Liver (tissue), 3 donors: ENCODE data around the gene FARS2.

ENCODE experiments used
- GABPA ChIP-seq, 2 donors: IDR thresholded peaks in 1 of 2; conservative IDR thresholded peaks in 1 of 2; 2 replicates each; pipeline ENCODE4 v1.6.1; 2016; ENCODE audit warnings: antibody characterized with exemption in 2 of 2, mild to moderate bottlenecking in 1 of 2, moderate library complexity in 1 of 2
- HNF4G ChIP-seq: IDR thresholded peaks from 2 replicates; pipeline ENCODE4 v1.6.1; 2016; ENCODE audit warnings: antibody characterized with exemption
- JUND ChIP-seq, 2 donors: IDR thresholded peaks; 2 replicates each; pipeline ENCODE4 v1.6.1; 2016; ENCODE audit warnings: antibody characterized with exemption in 2 of 2
- RAD21 ChIP-seq, 2 donors: IDR thresholded peaks; 2 replicates each; pipeline ENCODE4 v1.6.1; 2016; ENCODE audit warnings: antibody characterized with exemption in 2 of 2, mild to moderate bottlenecking in 2 of 2
- RXRA ChIP-seq, 2 donors: IDR thresholded peaks; 2 replicates each; pipeline ENCODE4 v1.6.1; 2017 to 2018; ENCODE audit warnings: antibody characterized with exemption in 2 of 2, mild to moderate bottlenecking in 1 of 2
- SP1 ChIP-seq: IDR thresholded peaks from 2 replicates; pipeline ENCODE4 v1.6.1; 2018; ENCODE audit warnings: antibody characterized with exemption, mild to moderate bottlenecking
- TAF1 ChIP-seq: conservative IDR thresholded peaks from 2 replicates; pipeline ENCODE4 v1.6.1; 2016; ENCODE audit warnings: antibody characterized with exemption, mild to moderate bottlenecking
- YY1 ChIP-seq: IDR thresholded peaks from 2 replicates; pipeline ENCODE4 v1.6.1; 2016; ENCODE audit warnings: antibody characterized with exemption, mild to moderate bottlenecking
- TF ChIP-seq, protein P1 (sequence below): IDR thresholded peaks from 2 replicates; pipeline ENCODE4 v1.6.1; 2016; ENCODE audit warnings: antibody characterized with exemption
- TF ChIP-seq, protein P2 (sequence below): fragments of 150-350 bp; IDR thresholded peaks from 2 replicates; pipeline ENCODE4 v1.5.1; 2017; ENCODE audit warnings: improper control_type of control experiment, low read depth, low read length; ENCODE audit not compliant: missing input control
- TF ChIP-seq, protein P3 (sequence below): IDR thresholded peaks from 2 replicates; pipeline ENCODE4 v1.6.1; 2016; ENCODE audit warnings: antibody characterized with exemption, mild to moderate bottlenecking
- TF ChIP-seq, protein P4 (sequence below): IDR thresholded peaks from 2 replicates; pipeline ENCODE4 v1.6.1; 2016; ENCODE audit warnings: antibody characterized with exemption
- TF ChIP-seq, protein P5 (sequence below): IDR thresholded peaks from 2 replicates; pipeline ENCODE4 v1.6.1; 2016; ENCODE audit warnings: antibody characterized with exemption
- donor health status: healthy.
- donor health status: healthy.

DNA sequence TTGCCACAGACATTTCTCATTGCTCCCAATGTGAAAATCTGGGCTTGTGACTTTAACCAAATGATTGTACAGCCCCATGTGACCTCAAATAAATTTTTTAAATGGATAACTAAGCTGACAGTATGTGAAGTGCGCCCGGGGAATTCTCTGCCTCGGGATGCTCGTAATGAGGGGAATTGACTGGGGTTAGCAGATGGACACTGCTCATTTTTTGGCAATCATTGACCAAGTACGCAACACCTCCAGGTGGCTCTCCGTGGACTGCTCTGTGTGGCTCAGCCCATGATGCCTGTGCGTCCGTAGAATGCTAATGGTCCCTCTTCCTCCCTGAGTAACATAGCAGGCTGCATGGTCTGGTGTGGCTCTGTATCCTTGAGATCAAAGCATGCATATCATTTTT is 42.4 kb downstream of the FARS2 start:
- TF ChIP-seq, protein P1, sequence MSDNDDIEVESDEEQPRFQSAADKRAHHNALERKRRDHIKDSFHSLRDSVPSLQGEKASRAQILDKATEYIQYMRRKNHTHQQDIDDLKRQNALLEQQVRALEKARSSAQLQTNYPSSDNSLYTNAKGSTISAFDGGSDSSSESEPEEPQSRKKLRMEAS = no peak
- TF ChIP-seq, protein P2, sequence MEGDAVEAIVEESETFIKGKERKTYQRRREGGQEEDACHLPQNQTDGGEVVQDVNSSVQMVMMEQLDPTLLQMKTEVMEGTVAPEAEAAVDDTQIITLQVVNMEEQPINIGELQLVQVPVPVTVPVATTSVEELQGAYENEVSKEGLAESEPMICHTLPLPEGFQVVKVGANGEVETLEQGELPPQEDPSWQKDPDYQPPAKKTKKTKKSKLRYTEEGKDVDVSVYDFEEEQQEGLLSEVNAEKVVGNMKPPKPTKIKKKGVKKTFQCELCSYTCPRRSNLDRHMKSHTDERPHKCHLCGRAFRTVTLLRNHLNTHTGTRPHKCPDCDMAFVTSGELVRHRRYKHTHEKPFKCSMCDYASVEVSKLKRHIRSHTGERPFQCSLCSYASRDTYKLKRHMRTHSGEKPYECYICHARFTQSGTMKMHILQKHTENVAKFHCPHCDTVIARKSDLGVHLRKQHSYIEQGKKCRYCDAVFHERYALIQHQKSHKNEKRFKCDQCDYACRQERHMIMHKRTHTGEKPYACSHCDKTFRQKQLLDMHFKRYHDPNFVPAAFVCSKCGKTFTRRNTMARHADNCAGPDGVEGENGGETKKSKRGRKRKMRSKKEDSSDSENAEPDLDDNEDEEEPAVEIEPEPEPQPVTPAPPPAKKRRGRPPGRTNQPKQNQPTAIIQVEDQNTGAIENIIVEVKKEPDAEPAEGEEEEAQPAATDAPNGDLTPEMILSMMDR = no peak
- TF ChIP-seq, protein P3, sequence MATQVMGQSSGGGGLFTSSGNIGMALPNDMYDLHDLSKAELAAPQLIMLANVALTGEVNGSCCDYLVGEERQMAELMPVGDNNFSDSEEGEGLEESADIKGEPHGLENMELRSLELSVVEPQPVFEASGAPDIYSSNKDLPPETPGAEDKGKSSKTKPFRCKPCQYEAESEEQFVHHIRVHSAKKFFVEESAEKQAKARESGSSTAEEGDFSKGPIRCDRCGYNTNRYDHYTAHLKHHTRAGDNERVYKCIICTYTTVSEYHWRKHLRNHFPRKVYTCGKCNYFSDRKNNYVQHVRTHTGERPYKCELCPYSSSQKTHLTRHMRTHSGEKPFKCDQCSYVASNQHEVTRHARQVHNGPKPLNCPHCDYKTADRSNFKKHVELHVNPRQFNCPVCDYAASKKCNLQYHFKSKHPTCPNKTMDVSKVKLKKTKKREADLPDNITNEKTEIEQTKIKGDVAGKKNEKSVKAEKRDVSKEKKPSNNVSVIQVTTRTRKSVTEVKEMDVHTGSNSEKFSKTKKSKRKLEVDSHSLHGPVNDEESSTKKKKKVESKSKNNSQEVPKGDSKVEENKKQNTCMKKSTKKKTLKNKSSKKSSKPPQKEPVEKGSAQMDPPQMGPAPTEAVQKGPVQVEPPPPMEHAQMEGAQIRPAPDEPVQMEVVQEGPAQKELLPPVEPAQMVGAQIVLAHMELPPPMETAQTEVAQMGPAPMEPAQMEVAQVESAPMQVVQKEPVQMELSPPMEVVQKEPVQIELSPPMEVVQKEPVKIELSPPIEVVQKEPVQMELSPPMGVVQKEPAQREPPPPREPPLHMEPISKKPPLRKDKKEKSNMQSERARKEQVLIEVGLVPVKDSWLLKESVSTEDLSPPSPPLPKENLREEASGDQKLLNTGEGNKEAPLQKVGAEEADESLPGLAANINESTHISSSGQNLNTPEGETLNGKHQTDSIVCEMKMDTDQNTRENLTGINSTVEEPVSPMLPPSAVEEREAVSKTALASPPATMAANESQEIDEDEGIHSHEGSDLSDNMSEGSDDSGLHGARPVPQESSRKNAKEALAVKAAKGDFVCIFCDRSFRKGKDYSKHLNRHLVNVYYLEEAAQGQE = no peak
- TF ChIP-seq JUND (IDR thresholded peaks at IDR 0.05) (no peak), RAD21 (IDR thresholded peaks at IDR 0.05) (no peak), YY1 (no peak), HNF4G (no peak), GABPA (IDR thresholded peaks at IDR 0.05 in 1 of 2, conservative IDR thresholded peaks at IDR 0.05 in 1 of 2) (no peak), SP1 (no peak), RXRA (IDR thresholded peaks at IDR 0.05) (no peak), TAF1 (no peak)
- TF ChIP-seq, protein P4, sequence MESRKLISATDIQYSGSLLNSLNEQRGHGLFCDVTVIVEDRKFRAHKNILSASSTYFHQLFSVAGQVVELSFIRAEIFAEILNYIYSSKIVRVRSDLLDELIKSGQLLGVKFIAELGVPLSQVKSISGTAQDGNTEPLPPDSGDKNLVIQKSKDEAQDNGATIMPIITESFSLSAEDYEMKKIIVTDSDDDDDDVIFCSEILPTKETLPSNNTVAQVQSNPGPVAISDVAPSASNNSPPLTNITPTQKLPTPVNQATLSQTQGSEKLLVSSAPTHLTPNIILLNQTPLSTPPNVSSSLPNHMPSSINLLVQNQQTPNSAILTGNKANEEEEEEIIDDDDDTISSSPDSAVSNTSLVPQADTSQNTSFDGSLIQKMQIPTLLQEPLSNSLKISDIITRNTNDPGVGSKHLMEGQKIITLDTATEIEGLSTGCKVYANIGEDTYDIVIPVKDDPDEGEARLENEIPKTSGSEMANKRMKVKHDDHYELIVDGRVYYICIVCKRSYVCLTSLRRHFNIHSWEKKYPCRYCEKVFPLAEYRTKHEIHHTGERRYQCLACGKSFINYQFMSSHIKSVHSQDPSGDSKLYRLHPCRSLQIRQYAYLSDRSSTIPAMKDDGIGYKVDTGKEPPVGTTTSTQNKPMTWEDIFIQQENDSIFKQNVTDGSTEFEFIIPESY = no peak
- TF ChIP-seq, protein P5, sequence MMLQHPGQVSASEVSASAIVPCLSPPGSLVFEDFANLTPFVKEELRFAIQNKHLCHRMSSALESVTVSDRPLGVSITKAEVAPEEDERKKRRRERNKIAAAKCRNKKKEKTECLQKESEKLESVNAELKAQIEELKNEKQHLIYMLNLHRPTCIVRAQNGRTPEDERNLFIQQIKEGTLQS = no peak
